Activated B cell treated with CpG ODN at 0.5 μM for 24 hours (primary cell): ENCODE data around the gene ACSS1. TPM values are rescaled to one million over a fixed set of nuclear protein-coding genes. Genes with fewer than 3 reads are reported as not detected.

Source experiments
- ATAC-seq: fragments of 200-7000 bp; cut with Tn5 transposase; one replicate; pipeline ENCODE4 v1.10.0; 2021; ENCODE audit warnings: low read depth, mild to moderate bottlenecking, moderate library complexity
- CTCF ChIA-PET: fragments of 350-600 bp; sonication (Branson Sonifier 250); formaldehyde crosslinking; loops from one replicate; lab custom pipeline; 2021; ENCODE audit warnings: antibody characterized with exemption; lab: Charles Lee
- POLR2A ChIA-PET: fragments of 350-600 bp; sonication (Branson Sonifier 250); formaldehyde crosslinking; loops from one replicate; lab custom pipeline; 2021; ENCODE audit warnings: antibody characterized with exemption; lab: Charles Lee
- DNase-seq: peaks from one replicate; pipeline ENCODE4 v3.0.0; 2022
- H3K27ac Mint-ChIP-seq: one replicate; pipeline ENCODE4 v1.8.0; 2020; ENCODE audit warnings: mixed read lengths
- H3K27me3 Mint-ChIP-seq: one replicate; pipeline ENCODE4 v1.8.0; 2021; ENCODE audit warnings: mixed read lengths
- H3K36me3 Mint-ChIP-seq: one replicate; pipeline ENCODE4 v1.8.0; 2021; ENCODE audit warnings: low read depth, mixed read lengths
- H3K4me1 Mint-ChIP-seq: one replicate; pipeline ENCODE4 v1.8.0; 2021; ENCODE audit warnings: mixed read lengths
- H3K4me3 Mint-ChIP-seq: one replicate; pipeline ENCODE4 v1.8.0; 2020; ENCODE audit warnings: mild to moderate bottlenecking, mixed read lengths
- H3K9me3 Mint-ChIP-seq: one replicate; pipeline ENCODE4 v1.8.0; 2020; ENCODE audit warnings: mixed read lengths
- intact Hi-C: fragments of 100-400 bp; cut with micrococcal nuclease; formaldehyde crosslinking; loops from one replicate; pipeline ENCODE4 v1.15.1; 2024
- total RNA-seq: library from RNA; stranded (reverse); gene quantifications from 2 replicates; pipeline ENCODE4 v1.2.3, GENCODE V29; 2022
- TF ChIP-seq, protein P1 (sequence below): fragments of 200-600 bp; IDR thresholded peaks from one replicate; pipeline ENCODE4 v1.8.0; 2022; ENCODE audit warnings: antibody characterized with exemption, mild to moderate bottlenecking

Gene ACSS1
- total RNA-seq, 1 donor from 2014 or later, result 34.4 TPM

DNA sequence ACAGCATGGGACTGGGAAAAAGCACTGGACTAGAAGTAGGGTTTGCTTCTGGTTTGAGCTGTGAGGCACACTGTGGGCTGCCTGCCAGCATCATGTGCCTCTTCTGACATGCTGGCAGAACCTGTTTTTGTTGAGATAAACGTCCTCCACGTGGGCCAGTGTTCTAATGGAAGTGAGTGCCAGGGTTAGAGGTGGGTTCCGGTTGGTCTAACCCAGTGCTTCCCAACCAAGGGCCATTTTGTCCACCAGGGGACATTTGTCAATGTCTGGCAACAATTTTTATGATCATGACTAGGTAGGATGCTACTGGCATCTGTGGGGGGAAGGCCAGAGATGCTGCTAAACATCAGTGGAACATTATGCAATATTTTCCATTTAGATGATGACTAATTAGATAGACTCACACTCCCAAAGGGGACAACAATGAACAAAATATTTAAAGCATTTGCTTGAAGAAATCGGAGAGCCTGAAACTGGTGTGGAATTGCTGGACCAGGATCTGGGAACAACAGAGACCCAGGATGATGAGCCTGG lies 57.6 kb downstream of the ACSS1 start:
- H3K9me3 Mint-ChIP-seq, result peaks cover 2% of the 10 kb centered on the region
- POLR2A ChIA-PET, result interaction anchor here (0.7 kb wide), 1 partner anchor 1225 kb away, joined by 3 read pairs; no protein-coding TSS in a partner anchor

DNA sequence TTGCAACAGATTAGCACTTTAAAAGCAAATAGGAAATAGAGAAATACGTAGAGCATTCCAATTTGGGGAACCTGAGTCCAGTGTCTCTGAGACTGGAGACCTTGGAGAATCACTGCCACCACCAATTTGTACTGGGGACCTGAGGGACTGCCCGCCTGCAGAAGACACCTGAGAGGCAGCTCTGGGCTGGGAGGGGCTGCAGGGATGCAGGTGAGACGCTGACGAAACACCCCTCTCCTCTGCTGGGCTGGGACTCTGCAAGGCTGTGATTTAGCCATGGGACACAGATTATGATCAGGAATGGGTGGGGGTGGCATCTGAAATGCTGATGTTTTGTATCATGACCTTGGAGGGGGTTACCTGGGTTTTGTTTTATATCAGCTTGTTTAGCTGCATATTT lies 58.4 kb downstream of the ACSS1 start:
- no peaks in the 10 kb centered on the region for H3K27me3 Mint-ChIP-seq
- ChIA-PET CTCF (interaction anchor here (1.6 kb wide), 1 partner anchor 66 kb away, joined by 4 read pairs; no protein-coding TSS in a partner anchor), POLR2A (no interaction called here)
- H3K4me1 Mint-ChIP-seq, result peaks cover 10% of the 10 kb centered on the region
- no peak for DNase-seq
- TF ChIP-seq, protein P1, sequence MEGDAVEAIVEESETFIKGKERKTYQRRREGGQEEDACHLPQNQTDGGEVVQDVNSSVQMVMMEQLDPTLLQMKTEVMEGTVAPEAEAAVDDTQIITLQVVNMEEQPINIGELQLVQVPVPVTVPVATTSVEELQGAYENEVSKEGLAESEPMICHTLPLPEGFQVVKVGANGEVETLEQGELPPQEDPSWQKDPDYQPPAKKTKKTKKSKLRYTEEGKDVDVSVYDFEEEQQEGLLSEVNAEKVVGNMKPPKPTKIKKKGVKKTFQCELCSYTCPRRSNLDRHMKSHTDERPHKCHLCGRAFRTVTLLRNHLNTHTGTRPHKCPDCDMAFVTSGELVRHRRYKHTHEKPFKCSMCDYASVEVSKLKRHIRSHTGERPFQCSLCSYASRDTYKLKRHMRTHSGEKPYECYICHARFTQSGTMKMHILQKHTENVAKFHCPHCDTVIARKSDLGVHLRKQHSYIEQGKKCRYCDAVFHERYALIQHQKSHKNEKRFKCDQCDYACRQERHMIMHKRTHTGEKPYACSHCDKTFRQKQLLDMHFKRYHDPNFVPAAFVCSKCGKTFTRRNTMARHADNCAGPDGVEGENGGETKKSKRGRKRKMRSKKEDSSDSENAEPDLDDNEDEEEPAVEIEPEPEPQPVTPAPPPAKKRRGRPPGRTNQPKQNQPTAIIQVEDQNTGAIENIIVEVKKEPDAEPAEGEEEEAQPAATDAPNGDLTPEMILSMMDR, result no peak
- H3K4me3 Mint-ChIP-seq, result no peak overlapping the region
- H3K9me3 Mint-ChIP-seq, result peaks cover 2% of the 10 kb centered on the region
- intact Hi-C loops, result no loop called here
- no peak overlapping the region for H3K27ac Mint-ChIP-seq
- ATAC-seq, result no peak
- peaks cover 26% of the 10 kb centered on the region for H3K36me3 Mint-ChIP-seq

More for the DNA sequence above, 57.6 kb downstream of the ACSS1 start:
- intact Hi-C loops, result no loop called here
- peaks cover 30% of the 10 kb centered on the region for H3K36me3 Mint-ChIP-seq
- no peak overlapping the region for H3K27ac Mint-ChIP-seq
- H3K27me3 Mint-ChIP-seq, result no peaks in the 10 kb centered on the region
- no peak overlapping the region for H3K4me3 Mint-ChIP-seq
- DNase-seq, result no peak
- TF ChIP-seq, protein P1, result no peak
- H3K4me1 Mint-ChIP-seq, result peaks cover 2% of the 10 kb centered on the region
- ATAC-seq, result no peak
- CTCF ChIA-PET, result interaction anchor here (1.6 kb wide), 1 partner anchor 65 kb away, joined by 4 read pairs; no protein-coding TSS in a partner anchor

DNA sequence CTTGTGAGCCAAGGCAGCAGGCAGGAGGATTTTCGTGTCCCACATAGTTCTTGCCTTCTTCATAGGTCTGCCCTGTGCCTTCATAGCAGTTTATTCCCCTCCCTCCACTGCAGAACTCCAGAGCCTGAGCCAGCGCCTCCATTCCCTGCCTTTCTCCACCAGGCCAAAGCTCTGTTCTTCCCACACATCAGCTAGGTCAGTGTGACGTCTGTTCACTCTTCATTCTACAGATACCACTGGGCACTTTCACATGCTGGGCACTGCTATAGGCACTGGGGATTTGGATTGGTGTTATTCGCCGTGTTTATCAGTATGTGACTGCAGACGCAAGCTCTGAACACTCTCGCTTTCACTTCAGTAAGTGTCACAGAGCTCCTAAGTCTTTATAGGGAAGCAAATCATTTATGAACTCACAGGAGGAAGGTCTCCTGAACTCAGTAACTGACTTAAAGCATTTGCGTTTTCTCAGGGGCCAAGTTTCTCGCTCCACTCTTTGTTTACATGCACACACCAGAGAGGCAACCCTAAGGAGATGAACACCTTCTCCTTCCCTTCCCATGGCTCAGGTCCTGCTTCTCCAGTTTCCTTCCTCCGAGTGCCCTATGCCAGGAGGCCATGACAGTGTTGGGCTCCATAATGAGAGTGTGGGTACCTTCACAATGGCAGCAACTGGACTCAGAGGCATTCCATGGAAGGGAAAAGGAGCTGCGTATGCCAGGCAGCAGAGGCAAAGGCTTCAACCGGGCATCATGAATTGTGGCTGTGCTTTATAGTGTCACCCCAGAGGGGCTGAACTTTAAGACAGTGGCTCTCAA lies 59.1 kb downstream of the ACSS1 start:
- H3K27me3 Mint-ChIP-seq, result no peaks in the 10 kb centered on the region
- ChIA-PET POLR2A (interaction anchor here (0.5 kb wide), 1 partner anchor 962 kb away, joined by 7 read pairs; no protein-coding TSS in a partner anchor), CTCF (interaction anchor here (1.3 to 1.6 kb wide), 2 partner anchors 59 to 67 kb away, joined by 4 read pairs; partner anchors contain the start of gene ACSS1)
- DNase-seq (no peak), ATAC-seq (no peak)
- peaks cover 19% of the 10 kb centered on the region for H3K36me3 Mint-ChIP-seq
- no peak overlapping the region for H3K4me3 Mint-ChIP-seq
- H3K27ac Mint-ChIP-seq, result no peak overlapping the region
- H3K9me3 Mint-ChIP-seq, result peaks cover 2% of the 10 kb centered on the region
- intact Hi-C loops, result no loop called here
- TF ChIP-seq, protein P1, result no peak
- H3K4me1 Mint-ChIP-seq, result peaks cover 17% of the 10 kb centered on the region

DNA sequence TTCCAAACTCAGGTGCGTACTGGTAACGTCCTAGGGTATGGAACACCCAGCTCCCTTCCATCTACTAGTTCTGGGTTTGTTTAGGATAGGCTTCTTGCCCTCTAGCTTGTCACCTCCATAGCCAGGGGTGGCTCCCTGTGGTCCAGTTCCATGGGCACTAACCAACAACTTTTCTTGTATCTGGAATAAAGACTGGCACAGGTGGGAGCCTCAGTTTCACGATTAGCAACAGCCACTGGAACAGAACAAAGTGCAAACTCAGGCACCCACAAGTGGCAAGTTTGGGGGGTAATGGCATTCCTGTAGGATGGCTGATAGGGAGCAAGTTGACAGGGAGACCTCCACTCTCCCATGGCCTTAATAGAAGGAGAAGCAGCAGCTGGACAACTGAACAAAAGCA lies 59.8 kb downstream of the ACSS1 start:
- CTCF ChIA-PET, result interaction anchor here (1.3 kb wide), 1 partner anchor 60 kb away, joined by 4 read pairs; the partner anchor contains the start of gene ACSS1
- TF ChIP-seq, protein P1, result no peak
- Mint-ChIP-seq H3K4me3 (no peak overlapping the region), H3K36me3 (peaks cover 13% of the 10 kb centered on the region), H3K9me3 (peaks cover 2% of the 10 kb centered on the region), H3K4me1 (peaks cover 23% of the 10 kb centered on the region), H3K27me3 (no peaks in the 10 kb centered on the region), H3K27ac (no peak overlapping the region)
- intact Hi-C loops, result no loop called here
- ATAC-seq (no peak), DNase-seq (no peak)
- POLR2A ChIA-PET, result interaction anchor here (0.5 kb wide), 1 partner anchor 963 kb away, joined by 7 read pairs; no protein-coding TSS in a partner anchor
